Putamen (tissue), 1 donor: Measurements from ENCODE around the gene C1orf105.
"Not testable (repeated sequence)": the region's sequence is repeated elsewhere in the genome, so short reads cannot be mapped to it uniquely, and the experiment has no call there.

Experiments used
- DNase-seq: peaks from one replicate; pipeline ENCODE4 v3.0.0-alpha.2; 2016; ENCODE audit warnings: low spot score

Gene C1orf105, protein sequence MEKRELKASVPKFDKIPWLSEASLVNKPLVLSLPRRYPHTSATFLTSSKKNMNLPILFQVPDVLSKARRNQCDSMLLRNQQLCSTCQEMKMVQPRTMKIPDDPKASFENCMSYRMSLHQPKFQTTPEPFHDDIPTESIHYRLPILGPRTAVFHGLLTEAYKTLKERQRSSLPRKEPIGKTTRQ

DNA sequence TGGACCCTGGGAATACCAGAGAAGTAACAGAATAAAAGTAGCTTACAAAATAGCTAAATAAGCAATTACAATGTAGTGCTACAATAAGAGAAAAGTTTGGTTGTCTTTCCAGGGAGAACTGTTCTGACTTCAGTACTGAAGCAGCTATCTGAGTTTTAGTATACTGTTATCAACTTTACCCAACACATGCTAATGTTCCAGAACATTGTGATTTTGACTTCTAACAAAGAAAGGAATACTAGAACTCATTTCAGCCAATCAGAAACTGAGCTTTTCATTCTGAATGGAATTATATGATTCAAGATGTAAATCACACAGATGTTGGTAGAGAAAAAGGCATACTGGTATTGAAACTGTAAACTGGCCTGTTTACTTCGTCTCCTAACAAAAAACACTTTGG is at the start of gene C1orf105:
C1orf105 (plus strand) TSS at position 301 of the 400 bp plus-strand sequence. CDS start 201 bp downstream, outside the sequence.
- DNase-seq, result no peak

DNA sequence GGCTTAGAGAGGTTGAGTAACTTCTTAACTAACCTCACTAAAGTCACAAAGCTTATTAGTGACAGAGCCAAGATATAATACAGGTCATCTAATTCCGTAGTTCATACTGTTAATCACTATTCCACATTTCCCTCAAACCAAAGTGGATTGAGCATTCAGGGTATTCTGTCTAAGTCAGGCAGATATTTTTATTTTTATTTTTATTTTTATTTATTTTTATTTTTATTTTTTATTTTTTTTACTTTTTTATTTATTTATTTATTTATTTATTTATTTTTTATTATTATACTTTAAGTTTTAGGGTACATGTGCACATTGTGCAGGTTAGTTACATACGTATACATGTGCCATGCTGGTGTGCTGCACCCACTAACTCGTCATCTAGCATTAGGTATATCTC is 48.8 kb upstream of the C1orf105 start:
- not testable (repeated sequence) for DNase-seq

DNA sequence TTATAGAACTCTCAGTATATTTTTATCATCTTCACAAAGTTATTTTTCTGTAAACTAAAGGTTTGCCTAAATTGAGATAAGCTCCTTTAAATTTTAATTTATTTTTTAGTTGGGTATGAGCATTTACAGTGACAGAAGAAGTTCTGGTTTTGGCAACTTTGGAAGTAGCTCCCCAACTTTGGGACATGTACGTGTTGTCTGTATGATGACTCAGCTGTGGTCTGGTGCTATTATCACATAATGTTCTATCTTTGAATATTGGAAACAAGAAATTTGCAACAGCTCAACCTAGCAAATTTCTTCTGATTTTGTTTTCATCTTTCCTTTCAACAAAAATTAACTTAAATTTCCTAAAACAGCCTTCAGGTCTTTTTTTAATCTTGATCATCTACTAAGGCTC is 46.6 kb upstream of the C1orf105 start:
- no peak for DNase-seq

DNA sequence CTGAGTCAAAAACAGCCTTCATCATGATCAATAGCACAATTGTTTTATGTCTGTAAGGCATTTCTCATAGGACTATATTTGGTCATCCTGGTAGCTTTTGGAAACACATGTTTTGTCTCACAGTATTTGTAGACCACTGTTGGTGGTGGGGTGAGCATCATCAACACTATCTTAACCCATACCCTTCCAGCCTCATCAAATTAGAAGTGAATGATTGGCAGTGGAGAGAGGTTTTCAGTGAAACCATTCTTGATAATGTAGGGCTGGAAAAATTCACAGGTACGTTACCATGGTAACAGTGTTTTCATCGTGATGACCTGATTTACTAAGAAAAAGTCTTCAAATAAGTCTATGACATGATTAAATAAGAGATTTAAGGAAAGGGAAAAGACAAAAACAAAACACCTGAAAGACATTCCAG is 45.3 kb upstream of the C1orf105 start:
- DNase-seq, result no peak

DNA sequence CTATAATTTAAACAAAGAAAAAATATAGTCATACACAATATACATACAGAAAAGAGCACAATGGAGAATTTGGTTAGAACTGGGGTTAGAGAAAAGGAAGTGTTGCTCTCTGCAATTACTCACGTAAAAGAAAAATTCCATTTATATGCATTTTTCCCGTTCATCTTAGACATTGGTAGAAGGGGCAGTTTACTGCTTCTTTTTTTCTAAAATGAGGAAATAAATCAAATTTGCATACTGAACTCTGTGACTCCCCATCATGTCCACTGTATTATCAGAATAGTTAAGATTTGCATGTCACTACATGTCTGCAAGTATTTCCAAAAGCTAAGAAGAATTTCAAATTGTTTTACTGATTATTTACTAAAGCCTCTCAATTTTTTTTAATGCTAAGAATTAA is 44.1 kb upstream of the C1orf105 start:
- DNase-seq, result no peak

DNA sequence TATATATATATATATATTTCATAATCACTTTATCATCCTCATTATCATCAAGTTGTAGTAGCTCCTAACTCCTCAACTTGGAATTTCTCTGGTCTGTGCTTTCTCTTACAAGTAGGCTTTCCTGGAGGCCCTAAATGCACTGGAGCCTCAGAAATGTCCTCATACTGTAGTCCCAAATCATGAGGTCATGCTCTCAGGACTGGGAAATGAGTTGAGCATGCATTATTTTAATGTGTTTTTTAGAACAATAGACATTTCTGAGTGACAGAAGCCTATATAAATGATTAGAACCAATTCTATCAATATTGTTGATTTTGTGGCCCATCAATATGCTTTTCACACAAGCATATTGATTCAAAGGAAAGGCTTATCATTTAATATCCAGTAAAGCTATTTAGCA is 42.9 kb upstream of the C1orf105 start:
- no peak for DNase-seq

DNA sequence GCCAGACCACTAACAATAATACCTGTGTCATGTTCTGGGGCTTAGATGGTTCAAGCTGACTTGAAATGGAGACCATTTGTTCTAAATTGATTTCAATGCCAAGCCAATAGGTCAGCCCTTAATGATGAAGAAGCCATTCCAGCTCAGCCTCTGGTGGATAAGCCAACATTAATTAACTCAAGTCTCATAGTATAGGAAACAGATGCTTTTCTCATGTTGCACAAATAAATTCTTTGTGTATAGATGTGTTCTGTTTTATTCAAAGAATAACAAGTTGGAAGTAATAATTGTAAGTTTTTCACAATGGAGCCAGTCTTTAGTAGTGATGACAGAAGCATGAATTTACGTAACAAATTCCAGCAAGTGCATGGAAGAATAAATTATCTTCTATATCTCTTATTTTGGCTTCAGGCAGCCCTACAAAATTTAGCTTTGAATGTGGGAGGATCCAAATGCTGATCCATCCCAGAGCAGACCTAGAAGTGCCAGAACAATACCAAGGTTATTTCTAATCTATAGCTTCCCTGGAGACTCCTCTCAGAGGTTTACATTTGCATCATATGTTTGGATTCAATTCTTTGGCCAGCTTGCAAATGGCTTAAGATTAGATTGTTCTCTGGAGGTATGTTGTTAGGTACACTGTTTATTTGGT is 42.2 kb upstream of the C1orf105 start:
- DNase-seq, result no peak

DNA sequence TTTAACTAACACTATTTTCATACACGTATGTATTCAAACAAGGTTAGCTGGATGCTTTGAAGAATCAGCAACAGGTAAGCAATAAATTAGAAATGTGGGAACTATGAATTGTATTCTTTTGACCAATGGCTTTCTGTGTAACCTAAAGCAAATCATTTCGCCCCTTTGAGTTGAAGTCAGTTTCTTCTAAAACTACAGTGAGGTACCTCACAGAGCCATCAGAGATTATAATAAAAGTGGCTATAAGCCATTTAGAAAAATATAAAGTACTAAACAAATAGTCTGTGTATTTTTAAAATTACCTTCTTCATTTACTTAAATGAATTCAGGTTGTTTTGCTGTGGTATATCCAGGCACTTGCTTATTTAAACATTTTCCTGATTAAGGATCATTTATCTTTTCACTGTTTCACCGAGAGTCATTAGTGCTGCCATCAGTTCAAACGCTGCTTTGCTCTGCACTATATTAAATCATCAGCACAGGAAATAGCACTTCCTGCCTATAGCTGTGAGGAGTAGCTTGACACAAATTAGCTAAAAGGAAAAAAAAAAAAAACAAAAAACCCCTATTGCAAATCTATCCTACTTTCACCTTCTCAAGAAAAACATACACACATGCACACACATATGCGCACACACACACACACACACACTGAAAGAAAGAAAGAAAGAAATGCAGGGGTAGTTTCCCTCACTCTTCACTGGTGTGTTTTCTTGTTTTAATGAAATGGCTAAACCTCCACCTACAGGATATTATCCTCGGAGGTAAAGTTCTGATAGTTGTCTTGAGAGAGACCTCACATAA is 39.8 kb upstream of the C1orf105 start:
- no peak for DNase-seq

DNA sequence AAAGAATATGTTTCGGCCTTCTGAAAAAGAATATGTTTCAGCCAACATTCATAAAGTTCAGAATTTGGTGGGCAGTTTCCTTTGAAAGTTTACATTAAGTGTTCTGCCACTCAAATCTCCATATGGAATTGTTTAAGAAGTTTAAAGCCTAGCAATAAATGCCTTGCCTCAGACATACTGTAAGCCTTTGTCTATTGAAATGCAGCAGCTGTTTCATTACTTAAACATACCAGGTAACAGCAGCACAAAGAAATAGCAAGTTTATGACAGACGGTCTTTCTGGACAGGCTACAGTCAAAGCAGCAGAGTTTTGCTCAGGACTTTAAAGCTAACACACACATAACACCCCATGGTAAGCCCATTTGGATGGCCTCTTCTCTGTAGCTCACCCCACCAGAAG is 38.5 kb upstream of the C1orf105 start:
- no peak for DNase-seq

DNA sequence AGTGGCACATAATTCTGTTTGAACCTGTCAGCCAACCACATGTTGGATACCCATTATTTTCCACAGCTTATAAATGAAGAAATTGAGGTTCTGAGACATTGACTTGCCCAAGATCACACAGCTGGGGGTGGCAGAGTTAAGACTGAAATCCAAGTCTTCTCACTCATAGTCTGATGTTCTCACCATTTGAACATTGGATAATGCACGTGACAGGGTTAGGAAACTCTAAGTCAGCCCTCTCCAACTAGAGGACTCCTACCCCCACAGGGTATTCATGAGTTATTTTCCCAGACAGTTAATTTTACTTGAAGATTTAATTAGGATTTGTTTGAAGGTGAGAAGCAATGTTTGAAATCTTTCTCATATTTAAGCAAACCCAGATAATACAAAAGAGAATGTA is 38.1 kb upstream of the C1orf105 start:
- no peak for DNase-seq

DNA sequence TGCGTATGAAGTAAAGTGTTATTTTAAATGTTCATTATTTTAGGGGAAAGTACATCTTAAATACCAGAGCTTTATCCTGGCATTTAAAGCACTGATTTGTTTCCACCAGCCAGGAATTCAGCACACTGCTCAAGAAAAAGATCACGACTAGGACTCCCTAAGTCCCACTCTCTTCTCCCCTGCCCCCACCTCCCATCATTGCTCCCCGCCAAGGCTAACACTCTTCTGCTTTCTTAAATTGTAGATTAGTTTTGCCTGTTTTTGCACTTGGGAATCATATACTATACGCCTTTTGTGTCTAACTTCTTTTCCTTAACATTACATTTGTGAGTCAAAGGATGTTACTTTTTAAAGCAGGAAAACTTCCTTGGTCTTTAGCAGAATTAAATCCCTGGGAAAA is 37.5 kb upstream of the C1orf105 start:
- DNase-seq, result no peak

DNA sequence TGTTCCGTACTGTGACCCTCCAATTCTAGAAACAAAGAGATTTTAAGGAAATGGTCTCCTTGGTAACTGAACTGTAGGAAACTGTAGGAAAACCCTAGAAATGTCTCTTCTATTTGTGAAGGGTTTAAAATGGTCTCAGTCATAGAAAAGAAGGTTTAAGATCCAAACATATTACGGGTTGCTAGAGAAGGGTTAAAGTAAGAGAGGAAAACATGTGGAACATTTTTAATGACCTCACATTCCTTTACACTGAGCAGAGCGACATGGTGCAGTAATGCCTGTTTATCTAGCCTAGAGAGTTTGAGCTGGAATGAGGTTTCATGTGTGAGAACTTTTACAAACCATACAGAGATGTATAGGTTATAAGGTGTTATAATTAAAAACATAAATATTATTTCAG is 36.9 kb upstream of the C1orf105 start:
- DNase-seq, result no peak

DNA sequence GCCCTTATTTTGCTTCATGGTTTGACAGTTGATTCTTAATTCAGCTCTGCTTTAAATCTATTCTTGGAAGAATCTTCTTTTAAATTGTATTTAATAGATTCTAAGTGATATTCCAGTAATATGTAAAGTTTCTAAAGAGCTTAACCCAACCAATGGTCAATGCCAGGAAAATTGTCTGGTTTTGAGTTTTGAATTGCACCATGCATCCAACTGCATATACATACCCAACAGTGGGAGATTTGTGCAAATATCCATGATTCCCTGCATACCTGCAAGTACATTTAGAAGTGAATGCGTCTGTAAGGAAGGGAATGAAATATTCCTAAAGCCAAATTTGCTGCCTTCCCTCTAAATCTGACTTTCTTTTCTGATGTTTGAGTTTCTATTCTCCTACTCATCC is 35.8 kb upstream of the C1orf105 start:
- no peak for DNase-seq

DNA sequence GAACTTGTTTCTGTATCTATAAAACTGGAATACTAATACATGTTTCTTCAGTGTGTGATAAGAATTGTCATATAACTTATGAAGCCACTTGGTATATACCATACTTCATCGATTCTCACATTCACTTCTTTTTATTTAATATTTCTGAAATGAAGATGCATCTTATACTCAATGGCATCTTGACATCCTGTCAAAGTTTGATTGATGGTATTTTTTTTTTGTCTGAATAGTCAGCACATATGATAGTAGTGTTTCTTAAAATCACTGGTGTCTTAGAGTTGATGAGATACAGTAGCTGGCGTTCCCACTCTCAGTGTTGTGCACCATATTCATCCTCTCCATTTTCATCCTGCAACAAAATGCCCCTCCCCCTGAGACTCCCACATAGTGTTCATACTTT is 34.4 kb upstream of the C1orf105 start:
- no peak for DNase-seq

DNA sequence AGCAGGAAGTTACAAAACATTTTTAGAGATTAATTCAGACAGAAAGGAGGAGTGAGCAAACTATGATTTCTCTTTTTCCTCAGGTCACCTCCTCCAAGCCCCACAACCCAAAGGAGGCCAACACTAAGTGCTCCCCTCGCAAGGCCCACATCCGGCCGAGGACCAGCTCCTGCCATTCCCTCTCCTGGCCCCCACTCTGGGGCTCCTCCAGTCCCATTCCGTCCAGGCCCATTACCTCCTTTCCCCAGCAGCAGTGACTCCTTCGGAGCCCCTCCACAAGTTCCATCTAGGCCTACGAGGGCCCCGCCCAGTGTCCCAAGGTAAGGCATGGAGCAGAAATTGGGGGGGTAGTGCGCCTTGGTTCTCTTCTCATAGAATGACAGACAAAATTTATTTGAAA is 32.0 kb upstream of the C1orf105 start:
- DNase-seq, result no peak

DNA sequence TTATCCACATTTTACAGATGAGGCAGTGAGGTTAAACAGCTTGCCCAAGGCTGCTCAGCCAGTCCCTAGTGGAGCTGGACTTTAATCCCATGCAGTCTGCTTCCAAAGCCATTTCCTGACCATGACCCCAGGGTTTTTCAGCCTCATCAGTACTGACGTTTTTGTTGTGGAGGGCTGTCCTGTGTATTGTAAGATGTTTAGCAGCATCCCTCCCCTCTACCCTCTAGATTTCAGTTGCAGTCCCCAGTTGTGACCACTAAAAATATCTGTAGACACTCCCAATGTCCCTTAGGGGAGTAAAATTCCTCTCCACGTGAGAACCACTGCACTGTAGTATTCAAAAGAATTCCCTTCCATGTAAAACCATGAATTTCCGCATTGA is 30.2 kb upstream of the C1orf105 start:
- no peak for DNase-seq

DNA sequence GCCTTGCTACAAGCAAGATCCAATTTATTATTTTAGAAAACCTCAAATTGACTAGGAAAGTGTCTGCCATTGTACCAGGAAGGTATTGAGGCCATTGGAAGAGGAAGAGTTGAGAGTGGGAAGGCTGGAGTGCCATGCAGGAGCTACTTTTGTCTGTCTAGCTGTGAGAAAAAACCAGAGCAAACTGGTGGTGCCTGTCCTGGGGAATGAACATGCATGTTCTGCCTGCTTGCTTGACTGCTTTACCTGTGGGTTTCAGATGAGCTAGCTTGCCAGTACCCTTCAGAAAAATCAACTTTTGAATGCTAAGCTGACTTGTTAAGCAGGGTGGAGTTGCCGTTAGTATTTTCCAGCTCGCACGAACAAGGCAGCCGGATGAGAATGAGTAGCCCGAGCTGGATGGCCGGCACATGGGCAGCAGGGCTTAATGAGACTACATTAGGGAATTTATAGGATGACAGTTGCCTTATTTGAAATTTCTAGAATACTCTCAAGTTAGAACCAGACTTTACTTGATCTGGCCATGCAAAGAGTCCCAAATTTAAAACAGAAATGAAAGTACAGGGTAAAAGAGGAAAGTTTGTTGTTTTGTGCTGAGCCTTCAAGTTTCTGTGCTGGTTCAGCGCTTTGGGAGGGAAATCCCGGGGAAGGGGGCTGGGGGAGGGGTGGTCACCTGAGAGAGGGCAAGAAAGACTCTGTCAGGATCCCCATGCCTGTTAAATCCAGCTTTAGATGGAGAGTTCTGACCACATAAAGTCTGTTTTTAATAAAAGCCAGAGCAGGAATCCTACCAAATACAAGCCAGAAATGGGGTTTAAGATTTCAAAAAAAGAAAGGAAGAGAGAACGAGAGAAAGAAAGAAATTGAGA is 29.6 kb upstream of the C1orf105 start:
- no peak for DNase-seq

DNA sequence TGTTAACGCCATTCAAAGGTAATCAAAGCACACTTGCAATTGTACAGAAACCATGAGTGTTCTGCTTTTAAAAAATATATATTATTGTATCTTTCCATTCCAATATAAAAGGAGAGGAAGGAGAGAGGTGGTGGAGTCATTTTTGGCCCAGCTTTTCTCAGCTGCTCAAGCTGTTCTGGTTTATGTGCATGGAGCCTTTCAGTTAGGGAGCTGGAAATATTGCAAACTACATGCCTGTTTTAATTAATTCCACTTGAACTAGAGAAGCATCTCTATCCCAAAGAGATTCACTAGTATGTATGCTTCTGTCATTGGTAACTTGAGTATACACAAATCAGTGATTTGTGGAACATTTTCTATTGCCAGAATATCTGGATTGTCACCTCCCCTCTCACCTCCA is 28.5 kb upstream of the C1orf105 start:
- DNase-seq, result no peak

DNA sequence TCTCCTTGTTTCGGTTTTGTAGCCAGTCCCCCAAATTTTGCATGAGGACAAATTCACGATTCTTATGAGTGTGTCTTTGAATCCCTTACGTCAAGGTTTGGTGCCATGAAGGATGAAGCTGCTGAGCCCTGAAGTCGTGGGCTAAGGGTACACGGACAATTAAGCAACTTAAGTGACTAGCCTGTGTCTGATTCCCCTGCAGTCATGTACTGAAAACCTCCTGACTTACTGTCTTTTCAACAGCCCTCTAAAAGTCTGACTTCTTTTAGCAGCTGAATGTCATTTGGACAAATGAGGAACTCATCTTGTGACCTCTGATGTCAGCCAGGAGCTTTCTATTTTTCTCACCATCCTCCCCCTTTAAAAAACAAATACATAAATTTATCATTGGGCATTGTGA is 27.1 kb upstream of the C1orf105 start:
- DNase-seq, result no peak

DNA sequence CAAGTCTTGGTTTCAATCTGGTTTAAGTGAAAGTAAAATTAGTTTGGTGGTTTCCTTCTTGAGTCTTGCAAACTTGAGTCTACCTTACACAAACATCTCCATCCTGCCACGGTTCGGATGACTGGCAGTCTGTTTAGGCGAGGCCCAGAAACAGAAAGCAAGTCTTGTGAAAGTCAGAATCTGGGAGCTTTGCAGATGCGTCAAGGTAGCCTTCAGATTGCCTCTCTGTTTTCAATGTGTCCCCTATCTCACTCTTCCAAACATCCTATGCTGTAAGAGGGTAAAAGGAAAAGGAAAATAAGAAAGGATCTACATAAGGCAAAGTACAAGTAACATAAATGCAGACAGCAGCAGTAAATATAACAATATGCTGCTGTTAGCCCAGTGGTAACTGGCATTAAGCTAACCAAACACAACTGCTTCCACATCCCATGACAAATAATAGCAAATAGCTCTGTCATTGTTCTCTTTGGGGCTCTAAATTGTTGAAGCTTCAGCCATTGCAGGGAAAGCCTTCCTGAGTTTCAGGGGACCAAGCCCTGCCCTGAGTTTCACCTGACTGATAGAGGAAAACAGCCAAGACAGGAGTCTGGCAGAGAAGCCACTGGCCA is 26.2 kb upstream of the C1orf105 start:
- no peak for DNase-seq

DNA sequence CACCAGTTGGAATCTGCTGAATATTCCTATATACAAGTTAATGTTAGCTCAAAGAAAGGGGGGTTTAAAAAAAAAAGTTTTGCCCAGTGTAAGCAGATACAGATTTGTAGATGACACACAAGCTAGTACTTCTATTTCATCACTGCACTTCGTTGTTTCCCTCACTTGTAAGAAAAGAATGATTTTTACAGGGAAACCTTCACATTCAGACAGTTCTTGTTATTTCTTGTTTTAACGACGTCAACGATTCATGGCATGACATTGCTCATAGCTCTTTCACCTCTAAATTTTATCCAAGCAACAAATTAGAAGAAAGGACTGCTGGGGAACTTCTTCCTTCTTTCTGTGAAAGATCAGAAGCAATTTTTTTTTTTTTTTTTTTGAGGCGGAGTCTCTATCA is 25.7 kb upstream of the C1orf105 start:
- DNase-seq, result no peak

DNA sequence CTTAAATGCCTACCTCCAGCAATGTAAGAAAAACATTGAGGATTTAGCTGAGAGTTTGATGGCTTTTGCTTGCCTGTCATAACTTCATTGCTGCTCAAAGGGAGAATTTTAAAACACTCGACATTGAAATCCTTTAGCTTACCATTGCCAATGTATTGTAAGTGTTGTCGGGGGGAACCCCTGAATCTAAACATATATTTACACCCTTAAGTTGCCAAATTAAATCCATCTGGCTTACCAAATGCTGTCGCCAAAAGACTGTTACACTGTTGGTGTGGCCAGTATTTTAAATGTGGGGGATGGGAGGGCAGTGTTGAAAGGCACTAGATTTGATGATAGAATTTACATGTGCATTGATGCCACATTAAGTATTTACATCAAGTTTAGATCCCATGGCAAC is 24.9 kb upstream of the C1orf105 start:
- no peak for DNase-seq
